Fibroblast of pulmonary artery (primary cell): ENCODE measurements around the gene TOMM6.

Experiments used
- DNase-seq: peaks from one replicate; pipeline ENCODE4 v3.0.0-alpha.2; 2010; ENCODE audit warnings: low read depth
- H3K4me3 ChIP-seq: replicated peaks from 2 replicates; pipeline ENCODE4 v1.5.1; 2011; ENCODE audit warnings: low read depth, mild to moderate bottlenecking, control low read depth, low read length, moderate library complexity
- TF ChIP-seq, protein P1 (sequence below): IDR thresholded peaks from 2 replicates; pipeline ENCODE4 v1.5.1; 2011; ENCODE audit warnings: mild to moderate bottlenecking, control low read depth, low read length, inconsistent platforms; ENCODE audit errors: missing control alignments

The TOMM6 gene

DNA sequence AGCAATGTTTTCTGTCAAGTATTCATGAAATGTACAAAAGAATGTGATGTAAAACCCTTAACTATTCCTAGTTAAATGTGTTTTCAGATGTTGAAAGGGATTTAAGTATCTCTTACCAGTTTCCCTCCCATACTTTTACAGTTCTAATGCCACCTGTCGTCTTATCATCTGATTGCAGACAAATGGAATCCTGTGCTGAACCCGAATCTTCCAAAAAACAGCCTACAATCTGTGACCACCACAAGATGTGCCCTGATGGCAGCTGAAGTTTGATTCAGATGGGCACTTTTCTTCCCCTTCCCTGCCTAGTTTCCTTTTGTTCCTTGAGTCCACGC is 1.9 kb downstream of the TOMM6 start:
- no peak for DNase-seq
- H3K4me3 ChIP-seq = no peak overlapping the region
- TF ChIP-seq, protein P1, sequence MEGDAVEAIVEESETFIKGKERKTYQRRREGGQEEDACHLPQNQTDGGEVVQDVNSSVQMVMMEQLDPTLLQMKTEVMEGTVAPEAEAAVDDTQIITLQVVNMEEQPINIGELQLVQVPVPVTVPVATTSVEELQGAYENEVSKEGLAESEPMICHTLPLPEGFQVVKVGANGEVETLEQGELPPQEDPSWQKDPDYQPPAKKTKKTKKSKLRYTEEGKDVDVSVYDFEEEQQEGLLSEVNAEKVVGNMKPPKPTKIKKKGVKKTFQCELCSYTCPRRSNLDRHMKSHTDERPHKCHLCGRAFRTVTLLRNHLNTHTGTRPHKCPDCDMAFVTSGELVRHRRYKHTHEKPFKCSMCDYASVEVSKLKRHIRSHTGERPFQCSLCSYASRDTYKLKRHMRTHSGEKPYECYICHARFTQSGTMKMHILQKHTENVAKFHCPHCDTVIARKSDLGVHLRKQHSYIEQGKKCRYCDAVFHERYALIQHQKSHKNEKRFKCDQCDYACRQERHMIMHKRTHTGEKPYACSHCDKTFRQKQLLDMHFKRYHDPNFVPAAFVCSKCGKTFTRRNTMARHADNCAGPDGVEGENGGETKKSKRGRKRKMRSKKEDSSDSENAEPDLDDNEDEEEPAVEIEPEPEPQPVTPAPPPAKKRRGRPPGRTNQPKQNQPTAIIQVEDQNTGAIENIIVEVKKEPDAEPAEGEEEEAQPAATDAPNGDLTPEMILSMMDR = no peak

DNA sequence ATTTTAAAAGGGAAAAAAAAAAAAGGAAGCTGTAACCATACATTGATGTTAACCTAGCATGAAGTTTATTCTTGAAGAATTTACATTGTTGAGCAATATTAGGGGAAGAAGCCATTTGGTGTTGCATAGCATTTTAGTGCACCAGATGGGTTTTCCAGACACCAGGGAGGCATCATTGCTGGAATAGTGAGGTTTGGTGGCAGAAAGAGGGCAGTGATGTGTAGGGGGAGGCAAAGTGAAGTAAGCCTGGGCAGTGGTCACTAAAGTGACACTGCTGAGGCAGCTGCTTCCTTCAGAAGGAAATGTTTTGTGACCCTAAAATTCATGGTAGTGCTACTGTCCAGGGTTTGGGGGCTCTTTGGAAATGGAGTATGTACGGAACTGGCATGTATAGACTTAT is 2.6 kb downstream of the TOMM6 start:
- DNase-seq = no peak
- TF ChIP-seq, protein P1 = no peak
- H3K4me3 ChIP-seq = no peak overlapping the region

DNA sequence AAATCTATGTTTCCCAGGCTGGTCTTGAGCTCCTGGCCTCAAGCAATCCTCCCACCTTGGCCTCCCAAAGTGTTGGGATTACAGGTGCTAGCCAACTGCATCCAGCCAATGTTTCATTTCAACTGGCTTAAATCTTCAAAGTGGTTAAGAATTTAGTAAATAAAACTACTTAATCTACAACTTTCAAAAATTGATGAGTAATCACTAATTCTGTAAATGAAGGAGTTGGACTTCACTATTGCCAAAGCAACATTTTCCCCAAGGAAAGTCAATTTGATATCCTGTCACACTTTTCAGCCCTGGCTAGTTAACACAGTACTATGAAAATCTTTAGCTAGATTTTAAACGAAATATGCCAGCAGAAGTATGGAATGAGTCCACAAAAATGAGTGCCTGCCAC is 3.8 kb downstream of the TOMM6 start:
- H3K4me3 ChIP-seq = no peak overlapping the region
- no peak for DNase-seq
- TF ChIP-seq, protein P1 = no peak

DNA sequence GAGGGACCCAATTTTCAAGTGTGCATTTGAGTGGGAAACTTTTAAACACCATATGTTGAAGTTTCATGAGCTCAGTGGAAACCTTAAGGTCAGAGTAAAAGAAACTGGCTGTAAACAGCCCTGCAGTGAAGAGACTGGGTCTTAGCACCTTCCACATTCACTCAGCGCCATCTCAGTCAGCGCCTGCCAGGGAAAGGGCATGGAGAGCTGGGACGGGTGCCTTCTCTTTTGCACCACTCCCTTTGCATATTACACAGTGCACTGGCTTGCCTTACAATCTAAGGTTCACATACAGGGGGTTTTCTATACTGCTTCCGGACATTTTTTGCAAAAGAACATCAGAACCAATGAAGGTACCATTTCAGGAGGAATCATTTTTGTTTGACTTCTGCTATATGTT is 4.5 kb downstream of the TOMM6 start:
- no peak for DNase-seq
- TF ChIP-seq, protein P1 = no peak
- H3K4me3 ChIP-seq = no peak overlapping the region

DNA sequence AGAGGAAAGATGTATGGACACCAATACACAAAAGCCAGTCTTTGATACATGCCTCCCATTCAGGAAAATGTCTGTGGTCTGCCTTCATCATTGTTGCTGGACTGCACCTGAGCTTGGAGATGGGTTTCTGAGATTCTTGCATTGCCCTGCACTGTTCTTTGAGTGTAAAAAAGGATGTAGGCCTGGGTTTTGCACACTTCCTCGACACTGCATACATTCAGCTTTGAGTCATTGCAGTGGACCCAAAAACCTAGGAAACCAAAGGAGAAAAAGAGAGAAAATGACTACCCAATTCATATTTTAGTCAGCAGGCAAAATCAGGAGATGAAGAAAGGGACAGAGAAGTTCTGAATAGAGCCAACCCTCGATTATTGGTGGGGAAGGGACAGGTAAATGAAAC is 9.0 kb downstream of the TOMM6 start:
- TF ChIP-seq, protein P1 = no peak
- no peak for DNase-seq
- H3K4me3 ChIP-seq = no peak overlapping the region

DNA sequence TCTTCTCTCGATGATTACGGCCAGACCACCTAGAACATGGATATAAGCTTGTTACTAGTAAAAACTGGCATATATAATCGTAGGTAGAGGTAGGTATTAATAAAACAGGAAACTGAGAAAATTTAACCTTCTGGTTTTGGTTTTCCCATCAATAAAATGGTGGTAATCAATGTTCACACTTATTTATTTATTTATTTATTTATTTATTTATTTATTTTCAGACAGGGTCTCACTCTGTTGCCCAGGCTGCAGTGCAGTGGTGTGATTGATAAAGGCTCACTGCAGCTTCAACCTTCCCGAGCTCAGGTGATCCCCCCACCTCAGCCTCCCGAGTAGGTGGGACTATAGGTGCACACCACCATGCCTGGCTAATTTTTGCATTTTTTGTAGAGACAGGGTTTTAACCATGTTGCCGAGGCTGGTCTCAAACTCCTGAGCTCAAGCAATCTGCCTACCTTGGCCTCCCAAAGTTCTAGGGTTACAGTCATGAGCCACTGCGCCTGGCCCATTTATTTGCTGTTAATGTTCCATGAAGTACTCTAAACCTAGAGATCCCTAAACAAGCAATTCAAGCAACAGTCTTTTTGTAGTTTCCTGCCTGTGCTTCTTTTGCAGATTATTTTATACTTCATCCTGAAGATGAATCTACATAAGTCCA is 11.5 kb downstream of the TOMM6 start:
- no peak overlapping the region for H3K4me3 ChIP-seq
- TF ChIP-seq, protein P1 = no peak
- DNase-seq = no peak

DNA sequence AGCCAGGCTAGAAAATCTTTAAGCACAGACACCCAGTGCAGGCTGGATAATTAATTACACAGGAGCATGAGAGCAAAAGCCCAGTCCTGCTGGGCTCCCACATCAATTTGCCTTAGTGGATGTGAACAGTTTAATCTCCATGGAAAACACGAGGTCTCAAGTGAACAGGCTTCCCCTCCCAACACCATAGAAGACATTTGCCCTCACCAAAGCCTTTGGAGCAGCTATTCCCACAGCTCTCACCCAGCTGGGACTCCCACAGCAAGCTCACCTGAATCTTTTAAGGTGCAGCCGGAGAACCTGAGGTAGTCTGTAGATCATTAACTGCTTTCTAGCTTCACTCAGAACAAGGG is 12.0 kb downstream of the TOMM6 start:
- TF ChIP-seq, protein P1 = no peak
- no peak overlapping the region for H3K4me3 ChIP-seq
- DNase-seq = no peak
